HK-2 (cell line): ENCODE results near the gene PEMT.

Experiments used
- DNase-seq: peaks from one replicate; pipeline ENCODE4 v3.0.0-alpha.2; 2018; ENCODE audit not compliant: unreplicated experiment

The PEMT gene

DNA sequence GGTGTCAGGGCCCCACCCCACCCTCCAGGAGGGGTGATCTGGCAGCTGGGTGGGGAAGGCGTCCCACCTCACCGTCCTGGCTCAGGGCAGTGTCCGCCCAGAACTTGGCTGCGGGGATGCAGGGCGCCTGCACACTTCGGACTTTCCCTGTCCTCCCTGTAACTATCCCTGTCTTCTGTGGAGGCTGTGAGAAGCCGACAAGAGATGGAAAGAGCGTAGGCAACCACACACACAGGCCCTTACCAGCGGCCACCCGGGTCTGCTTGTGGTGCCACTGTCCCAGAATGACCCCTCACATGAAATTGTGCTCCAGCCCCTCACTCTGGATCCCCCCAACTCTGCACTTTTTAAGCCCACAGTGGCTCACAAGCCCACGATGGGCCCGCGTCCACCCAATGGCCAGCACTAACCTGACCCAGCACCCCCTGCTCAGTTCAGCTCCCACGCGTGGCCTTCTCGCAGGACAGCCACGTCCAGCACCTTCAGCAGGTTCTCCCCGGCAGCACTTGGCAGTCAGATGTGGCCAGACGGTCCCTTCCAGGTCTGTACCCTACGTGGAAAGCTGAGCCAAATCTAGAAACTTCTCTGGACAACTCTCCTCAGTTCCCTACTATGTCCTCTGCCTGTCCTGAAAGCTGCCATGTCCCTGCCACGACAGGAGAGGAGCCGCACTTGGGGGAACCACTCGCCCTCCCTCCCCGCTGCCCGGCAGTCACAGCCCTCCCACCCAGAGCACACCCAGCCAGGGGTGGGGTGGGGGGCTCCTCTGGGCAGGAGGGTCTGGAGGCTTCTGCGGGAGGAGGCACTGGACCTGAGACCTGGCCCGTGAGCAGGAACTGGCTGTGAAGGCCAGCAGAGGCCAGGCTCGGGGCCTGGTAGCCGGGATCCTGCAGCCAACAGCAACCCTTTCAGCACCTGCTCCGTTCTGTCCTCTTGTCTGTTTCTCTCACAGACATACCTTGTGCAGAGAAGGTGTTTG, 38.0 kb downstream of the PEMT start:
- DNase-seq: no peak

DNA sequence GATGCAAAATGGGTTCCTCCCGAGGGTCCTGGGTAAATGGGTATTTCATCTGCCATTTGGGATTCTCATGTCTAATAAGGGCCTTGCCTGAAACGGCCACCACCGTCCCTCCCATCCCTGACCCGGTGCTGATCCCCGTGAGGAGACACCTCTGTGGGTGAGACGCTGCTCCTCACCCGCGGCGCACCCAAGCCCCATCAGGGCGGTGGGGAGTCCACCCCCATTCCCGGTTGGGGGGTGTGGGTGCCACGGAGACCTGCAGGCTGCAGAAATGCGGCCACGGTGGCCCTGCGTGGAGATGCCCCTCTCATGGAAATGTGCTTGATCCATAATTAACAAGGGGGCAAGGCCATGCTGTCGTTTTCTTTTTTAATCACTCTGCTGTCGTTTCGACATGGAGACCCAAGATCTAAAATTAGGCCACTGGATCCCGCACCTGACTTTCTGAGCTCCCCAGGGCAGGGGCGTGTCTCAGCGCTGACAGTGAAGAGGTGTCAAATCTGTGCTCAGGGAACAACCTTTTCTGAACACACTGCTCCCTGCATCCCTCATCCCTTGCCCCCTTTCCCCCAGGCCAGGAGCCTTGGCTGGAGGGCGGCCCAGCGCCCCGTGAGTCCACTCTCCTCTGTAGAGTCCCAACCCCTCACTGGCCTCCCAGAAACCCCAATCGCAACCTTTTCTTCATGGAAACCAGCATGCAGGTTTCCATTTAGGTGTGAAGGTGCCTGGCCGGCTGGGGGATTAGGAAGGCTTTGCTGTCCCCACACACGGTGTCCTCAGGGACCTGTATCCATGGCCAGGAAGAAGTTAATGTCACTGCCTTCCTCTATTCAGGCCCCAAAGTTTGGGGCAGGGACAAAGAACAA, 38.9 kb downstream of the PEMT start:
- DNase-seq: no peak

DNA sequence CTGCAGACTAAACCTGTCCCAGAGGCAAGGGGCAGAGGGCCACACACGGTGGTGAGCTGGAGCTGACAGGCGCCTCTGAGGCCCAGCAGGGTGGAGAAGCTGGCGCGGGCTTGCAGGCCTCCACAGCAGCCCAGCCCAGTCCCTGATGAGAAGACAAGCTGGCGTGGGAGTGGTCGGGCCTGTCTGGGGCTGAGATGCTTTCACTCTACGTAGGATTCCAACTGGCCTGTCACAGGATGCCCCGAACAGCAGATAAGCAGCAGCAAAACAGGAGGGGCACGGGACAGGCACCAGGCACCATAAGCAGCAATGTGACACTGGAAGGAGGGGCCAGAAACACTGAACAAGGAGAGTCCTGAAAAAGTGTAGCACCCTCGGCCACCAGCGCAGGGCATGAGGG, 40.1 kb downstream of the PEMT start:
- DNase-seq: no peak

DNA sequence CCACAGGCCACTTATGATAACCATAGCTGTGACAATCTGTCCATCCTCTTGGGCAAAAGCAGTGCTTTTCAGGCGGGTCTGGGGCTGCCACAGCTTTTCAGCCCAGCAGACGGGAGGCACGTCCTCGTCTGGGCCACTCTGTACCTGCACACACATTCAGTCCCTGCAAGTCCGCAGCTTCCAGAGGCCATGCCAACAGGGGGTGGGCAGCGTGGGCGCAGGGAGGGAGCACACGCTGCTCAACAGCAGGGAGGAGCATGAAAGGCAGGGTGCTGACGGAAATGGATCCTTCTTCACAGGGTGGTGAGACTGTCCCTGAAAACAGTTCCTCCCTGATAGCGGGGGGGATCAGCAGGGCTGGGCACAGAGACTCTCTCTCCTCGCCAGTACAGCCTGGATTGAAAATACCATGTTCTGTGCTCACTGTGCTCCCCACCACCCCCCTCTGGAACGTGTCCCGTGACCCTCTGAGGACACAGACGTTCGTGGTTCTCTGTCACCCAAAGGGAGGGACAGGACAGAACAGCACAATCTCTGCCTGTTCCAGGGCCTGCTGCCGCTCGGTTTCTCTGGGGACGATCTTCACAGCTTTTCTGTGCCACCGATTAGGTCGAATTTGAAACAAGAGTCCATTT, 41.7 kb downstream of the PEMT start:
- no peak for DNase-seq

DNA sequence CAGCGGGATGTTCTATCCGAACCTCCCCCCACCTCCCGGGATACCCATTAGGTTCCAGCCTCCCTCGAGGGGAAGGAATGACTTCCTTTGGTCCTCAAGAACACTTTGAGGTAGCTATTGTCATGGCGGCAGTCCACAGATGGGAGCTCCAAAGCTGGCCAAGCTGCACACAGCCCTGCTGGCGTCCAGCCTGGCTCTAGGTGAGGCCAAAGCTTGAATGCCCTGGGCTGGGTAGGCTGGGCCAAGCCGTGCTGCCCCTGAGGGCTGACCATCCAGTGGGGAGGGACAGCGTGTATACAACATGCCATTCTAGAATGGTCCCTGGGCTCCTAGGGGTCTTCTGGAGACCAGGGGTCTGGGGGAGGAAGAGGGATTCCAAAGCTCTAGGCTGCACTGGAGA, 43.5 kb downstream of the PEMT start:
- no peak for DNase-seq

DNA sequence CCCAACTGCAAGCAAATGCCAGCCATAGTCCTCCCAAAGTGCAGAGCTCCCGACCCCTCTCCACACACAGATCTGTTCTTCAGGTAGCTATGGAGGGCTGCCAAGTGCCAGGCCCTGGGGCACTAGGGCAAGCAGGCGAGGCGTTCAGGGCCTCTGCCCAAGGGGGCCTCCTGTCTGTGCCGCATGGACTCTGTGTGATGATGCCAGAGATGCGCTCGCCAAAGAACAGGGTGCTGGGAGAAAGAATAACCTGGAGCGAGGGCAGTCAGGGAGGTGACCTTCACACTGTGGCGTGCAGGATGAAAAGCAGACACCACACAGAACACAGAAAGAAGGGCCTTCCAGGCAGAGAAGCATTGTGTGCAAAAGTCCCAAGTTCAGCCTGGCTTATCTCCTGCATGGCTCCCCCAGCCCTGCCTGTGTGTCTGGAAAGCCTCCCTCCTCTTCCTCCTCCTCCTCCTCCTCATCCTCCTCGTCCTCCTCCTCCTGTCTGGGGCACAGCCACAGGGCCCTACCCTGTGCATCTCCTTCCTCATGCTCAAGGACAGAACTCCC, 44.2 kb downstream of the PEMT start:
- no peak for DNase-seq

DNA sequence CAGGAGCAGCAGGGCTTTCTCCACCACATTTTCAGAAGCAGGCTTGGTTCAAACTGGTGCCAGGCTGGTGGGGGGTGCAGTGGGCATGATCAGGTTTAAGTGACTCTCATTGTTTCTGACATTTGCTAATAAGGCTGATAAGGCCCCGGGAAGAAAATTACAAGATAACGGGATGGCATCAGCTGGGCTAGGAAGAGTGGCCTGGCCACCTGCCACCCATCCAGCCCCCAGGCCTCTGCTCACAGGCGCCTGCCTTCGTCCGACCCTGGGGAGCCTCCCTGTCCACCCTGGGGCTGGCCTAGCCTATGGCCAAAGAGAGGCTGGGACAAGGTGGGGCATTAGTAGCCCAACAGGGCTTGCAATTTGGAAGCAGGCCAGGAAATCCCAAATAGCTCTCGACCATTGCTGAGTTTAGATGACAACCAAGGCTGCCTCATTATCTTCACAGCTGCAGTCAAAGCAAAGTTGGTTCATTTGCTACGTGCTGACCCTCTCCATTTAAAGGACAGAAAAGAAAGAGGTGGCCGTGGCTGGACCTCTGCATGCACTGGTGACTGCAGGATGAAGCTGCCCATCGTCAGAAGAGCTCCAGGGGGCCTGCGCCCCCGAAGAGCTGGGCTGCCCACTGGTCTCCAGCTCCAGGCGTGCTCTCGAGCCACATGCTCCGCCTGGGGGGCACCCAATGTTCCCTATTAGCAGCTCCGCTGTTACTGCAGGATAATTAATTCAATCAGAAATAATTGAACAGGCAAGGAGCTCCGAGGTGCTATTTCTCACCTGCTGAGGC, 44.9 kb downstream of the PEMT start:
- DNase-seq: no peak

DNA sequence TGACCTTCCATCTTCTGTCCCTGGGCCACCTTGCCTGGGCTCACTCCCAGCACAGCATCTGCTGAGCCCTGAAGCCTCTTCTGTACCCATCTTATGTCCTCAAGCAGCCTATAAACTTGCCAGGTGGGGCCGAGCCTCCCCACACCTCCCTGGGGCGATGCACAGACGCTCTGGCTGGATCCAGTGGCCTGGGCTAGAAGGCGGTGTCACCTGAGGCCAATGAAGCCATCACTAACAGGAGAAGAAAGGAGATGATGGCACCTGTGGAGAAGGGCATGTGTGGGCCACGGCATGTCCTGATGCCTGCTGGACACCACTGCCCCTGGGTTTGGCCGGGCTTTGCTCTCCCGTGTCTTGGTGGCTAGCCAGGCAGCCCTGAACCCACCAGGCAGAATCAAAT, 45.5 kb downstream of the PEMT start:
- DNase-seq: no peak

DNA sequence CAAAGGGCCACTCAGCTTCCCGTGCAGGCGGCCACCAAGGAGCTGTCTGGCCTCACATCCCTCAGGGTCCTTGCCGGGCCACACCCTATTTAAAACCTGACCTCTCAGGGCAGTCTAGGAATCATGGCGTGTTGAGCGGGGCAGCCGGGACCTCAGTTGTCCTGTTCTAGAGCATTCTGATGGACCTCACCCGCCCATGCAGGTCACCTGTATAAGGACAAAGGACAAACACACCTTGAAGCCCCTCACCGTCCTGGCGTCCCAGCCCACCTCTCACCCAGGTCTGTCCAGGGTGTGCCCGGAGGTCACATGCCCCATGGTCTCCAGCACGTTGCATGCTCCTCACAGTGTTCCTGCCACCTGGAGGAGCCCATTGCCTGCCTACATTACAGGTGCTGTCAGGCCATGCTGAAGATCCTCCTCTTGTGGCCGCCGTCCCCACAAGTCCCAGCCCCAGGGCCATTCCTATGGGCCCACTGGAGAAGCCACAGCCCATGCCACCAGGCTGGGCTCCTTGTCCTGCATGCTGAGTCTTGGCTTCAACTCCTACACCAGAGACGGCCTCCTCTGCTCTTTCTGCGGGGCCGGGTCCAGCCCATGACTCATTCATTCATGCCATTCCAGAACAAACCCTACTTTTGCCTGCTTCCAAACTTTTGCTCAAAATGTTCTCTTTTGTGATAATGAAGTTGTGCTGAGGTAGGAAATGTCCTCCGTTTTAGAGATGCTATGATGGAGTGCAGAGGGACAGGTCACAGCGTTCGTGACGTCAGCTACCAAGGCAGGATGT, 46.3 kb downstream of the PEMT start:
- no peak for DNase-seq

DNA sequence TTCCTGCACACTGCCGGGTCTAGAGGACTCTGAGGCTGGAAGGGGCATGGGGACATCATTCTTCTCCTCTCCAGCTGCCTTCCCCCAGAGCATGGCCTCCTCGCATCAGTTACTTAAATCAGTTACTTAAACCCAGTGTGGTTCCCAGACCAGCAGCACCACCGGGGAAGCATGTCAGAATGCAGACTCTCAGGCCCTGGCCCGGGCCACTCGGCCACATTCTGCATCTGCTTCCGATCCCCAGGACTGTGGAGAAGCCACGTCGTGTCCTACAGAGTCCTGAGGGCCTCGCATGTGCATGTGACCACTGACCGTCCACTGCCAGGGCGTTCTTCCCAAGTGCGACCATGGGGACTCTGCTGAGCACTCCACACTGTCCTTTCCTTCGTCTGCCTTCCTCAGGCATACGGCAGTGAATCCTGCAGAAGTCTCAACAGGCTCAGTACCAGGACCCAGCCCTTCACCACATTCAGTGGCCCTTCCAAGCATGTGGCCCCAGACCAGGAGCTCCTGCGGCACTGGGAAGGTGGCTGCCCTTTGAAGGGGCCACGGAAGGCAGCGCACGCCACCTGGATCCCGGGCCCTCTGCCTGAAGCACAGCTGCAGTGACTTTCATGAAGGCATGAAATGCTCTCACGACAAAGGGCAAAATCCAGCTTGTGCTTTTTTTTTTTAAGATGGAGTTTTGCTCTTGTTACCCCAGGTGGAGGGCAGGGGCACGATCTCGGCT, 48.4 kb downstream of the PEMT start:
- no peak for DNase-seq

DNA sequence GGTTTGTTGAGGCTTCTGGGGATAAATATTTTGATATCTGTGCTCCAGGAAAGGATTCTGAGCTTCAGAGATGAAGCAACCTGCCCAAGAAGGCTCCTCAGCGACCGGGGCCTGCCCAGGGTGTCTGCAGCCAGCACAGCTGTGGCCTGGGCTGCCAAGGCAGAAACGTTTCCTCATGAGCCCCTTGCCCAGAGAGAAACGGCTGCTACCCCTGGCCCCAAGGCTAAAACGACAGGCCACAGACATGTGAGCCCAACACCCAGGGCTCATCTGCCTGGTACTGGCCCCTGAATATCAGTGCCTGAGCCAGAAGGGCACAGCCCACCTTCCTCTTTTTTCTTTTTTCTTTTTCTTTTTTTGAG, 49.9 kb downstream of the PEMT start:
- DNase-seq: no peak

DNA sequence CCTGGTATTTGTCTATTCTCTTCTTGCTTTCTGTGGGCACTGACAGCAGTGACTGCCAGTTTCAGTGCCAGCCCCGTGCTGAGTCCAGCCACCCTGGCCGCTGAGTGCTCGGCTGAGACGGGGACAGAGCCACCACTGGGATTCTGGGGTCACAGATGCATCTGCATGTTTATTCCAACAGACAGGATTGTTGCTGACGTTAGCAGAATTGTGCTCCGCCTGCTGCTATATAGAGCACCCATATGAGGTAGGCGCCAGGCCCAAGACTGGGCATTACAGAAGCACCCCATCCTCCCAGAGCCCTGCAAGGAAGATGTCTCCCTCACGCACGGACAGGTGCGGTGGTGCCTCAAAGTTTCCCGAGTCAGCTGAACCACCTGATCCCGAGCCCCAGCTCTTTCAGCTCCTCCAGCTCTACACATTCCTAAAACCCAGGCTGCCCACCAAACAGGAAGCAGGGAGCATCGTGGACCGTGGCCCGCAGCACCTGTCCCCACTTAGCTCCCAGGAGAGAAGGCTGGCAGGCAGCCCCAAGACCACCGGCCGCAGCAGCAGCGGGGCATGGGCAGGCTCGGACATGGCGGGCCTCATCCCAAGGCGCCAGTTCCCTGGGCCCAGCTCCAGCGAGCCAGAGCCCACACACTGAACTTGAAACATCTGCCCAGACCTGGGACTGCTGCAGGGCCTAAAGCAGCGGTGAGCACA, 50.4 kb downstream of the PEMT start:
- DNase-seq: no peak

DNA sequence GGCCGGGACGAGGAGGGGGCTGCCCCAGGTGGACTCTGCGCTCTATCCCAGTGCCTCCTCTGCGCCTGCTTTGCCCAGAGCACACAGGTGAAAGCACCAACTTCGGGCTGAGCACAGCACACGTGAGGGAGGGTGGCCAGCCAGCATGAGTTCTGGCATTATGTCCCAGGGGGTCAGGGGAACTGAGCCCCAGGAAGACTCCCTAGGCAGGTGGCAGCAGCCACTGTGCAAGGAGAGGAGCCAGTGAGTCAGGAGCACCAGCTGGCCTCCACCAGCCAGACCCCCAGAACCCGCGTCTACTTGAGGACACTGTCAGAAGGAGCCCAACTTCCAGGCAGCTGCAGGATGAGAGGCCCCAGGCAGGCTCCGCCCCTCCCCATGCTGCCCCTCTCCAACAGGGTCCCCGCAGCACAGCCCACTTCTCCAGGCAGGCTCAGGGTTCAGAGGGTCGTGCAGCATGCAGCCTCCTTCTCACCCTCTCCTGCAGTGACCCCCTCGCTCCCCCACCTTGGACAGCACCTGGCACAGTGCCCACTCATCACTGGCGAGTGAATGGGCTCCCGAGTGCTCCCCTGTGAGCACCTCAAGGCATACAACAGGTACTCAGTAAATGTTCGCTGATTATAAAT, 51.1 kb downstream of the PEMT start:
- DNase-seq: no peak

DNA sequence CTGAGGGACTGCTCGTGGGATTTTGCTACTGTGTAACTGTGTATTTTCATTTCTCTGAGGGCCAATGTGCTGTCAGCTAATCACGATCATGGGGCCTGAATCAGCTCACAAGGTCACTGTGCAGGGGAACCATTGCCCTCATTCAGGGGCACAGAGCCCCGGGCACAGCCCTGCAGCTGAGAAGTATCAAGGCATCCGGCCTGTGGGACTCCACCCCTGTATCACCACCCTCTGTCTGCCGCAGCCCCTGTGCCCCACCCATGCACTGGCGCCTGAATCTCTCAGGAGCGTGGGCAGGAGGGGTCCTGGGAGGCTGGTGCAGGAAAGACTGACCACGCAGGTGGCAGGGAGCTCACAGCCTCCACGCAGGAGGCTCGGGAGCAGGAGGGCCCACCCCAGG, 51.9 kb downstream of the PEMT start:
- DNase-seq: no peak

DNA sequence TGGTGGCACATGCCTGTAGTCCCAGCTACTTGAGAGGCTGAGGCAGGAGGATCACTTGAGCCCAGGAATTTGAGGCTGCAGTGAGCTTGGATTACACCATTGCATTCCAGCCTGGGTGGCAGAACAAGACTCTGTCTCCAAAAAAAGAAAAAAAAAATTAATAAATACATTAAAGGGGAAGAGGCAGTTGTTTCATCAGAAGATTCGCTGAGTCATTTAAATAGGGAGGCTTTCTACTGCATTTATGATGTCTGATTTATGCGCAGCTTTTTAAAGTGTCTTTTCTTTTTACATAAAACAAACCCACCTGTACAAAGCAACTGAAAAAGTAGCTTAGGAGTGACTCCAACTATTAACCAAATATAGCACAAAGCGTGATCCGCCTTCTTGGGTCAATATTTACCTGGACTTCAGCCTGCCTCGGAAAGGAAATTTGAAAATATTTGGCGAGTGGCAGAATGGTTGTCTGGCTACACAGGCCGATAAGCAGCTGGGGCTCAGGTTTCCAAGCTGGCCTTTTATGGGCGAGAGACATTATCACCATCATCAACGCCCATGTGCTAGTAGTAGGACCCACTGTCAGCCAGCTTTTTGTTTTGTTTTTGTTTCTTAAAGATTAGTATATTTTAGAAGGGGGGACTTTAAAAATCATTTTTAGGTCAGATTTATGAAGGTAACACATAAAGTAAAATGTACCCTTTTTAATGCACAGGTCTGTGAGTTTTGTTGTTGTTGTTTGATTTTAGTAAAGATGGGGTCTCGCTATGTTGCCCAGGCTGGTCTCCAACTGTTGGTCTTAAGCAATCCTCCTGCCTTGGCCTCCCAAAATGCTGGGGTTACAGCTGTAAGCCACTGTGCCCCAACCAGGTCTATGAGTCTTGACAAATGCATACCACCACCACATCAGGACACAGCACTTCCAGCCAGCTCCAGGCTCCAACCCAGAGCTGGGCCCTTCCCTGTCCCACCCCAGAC, 52.8 kb downstream of the PEMT start:
- no peak for DNase-seq

DNA sequence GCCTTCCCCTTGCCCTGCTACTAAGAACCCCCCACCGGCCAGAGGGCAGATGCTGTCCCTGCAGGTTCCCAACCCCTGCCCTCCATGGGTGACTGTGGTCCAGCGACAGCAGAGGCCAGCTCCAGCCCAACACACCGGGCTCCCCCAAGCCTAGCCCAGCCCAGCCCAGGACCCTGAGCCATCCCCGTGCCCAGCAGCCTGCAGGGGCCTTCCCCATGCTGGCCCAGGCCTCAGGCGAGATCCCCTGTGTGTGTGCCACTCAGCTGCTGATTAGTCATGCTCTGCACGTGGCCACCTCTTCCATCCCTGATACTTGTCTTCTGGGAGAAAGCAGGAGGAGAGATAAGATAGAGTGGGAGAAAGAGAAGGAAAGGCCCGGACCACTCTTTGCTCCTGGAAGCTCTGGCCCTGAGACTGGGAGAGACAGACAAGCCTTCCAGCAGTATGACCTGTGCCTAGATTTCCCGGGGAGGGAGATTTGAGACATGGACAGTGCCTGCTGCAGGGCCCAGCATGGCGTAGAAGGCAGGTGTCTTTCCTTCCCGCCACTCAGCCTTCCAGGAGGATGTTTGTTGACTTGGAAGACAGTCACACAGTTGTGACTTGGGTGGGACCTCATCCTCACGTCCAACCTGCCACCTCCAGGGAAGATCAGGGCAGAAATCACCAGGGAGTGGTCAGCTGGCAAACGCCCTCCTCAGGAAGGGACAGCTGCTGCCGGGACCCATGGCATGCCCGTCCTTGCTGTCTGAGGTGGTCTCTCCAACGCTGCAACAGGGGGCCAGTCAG, 54.0 kb downstream of the PEMT start:
- peak; percentile 15 for DNase-seq

DNA sequence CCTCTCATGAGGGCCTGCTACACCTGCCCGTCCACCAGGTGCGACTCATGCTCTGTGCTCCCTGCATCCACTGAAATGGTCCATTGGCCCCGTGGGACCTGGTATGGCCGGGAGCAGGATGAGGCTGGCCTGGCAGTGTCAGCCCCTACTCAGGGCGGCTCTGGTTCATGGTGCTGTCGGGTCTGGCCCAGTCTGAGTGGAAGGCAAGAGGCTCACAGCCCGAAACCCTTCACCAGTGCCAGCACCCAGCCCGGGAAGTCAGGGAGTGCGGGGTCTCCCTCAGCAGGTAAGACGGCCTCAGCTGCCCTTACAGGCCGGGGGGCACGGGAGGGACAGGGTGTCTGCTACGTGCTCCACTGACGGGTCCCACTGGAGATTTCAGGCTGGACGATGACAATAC, 54.8 kb downstream of the PEMT start:
- DNase-seq: no peak
